Measurements from ENCODE around the gene TIAL1. TPM values are rescaled to one million over a fixed set of nuclear protein-coding genes. Genes with fewer than 3 reads are reported as not detected.
"Not testable (repeated sequence)": the region's sequence is repeated elsewhere in the genome, so short reads cannot be mapped to it uniquely, and the experiment has no call there.

Gene TIAL1
- total RNA-seq, 1 experiment from 2014 or later = 120 TPM

GRCh38 chr10:119535305-119535704 lies 61.5 kb downstream of the TIAL1 start:
- Histone ChIP-seq H3K9me2 (replicated peaks; ENCODE audit: insufficient read depth, low read length) (no peaks in the 10 kb centered on the region), H3K36me3 (ENCODE audit: insufficient read depth, low read length) (no peaks in the 10 kb centered on the region), H4K20me1 (ENCODE audit: insufficient read depth, low read depth, low read length) (peaks cover 13% of the 10 kb centered on the region; the same call in 1 of the 2 replicates), H3K79me2 (ENCODE audit: low read length) (peaks cover 91% of the 10 kb centered on the region), H3K4me1 (ENCODE audit: low read length) (peaks cover 32% of the 10 kb centered on the region), H3K4me3 (ENCODE audit: low read length) (no peak overlapping the region), H2AFZ (ENCODE audit: low read length) (no peak overlapping the region), H3K4me2 (ENCODE audit: low read depth, low read length, poor library complexity, severe bottlenecking) (no peak overlapping the region), H3K9ac (ENCODE audit: low read length) (no peak overlapping the region), H3K9me3 (ENCODE audit: low read length) (no peaks in the 10 kb centered on the region), H3K27ac (ENCODE audit: low read length) (no peak overlapping the region), H3K27me3 (ENCODE audit: low read length) (no peaks in the 10 kb centered on the region)
- DNase-seq = no peak

- Histone ChIP-seq H3K36me3 (ENCODE audit: insufficient read depth, low read length) (no peaks in the 10 kb centered on the region), H3K27me3 (ENCODE audit: low read length) (no peaks in the 10 kb centered on the region), H3K4me3 (ENCODE audit: low read length) (no peak overlapping the region), H4K20me1 (ENCODE audit: insufficient read depth, low read depth, low read length) (peaks cover 6% of the 10 kb centered on the region; the same call in 1 of the 2 replicates), H3K4me2 (ENCODE audit: low read depth, low read length, poor library complexity, severe bottlenecking) (no peak overlapping the region), H3K4me1 (ENCODE audit: low read length) (peaks cover 14% of the 10 kb centered on the region), H2AFZ (ENCODE audit: low read length) (no peak overlapping the region), H3K9me2 (replicated peaks; ENCODE audit: insufficient read depth, low read length) (no peaks in the 10 kb centered on the region), H3K79me2 (ENCODE audit: low read length) (peaks cover 89% of the 10 kb centered on the region), H3K9me3 (ENCODE audit: low read length) (no peaks in the 10 kb centered on the region), H3K27ac (ENCODE audit: low read length) (no peak overlapping the region), H3K9ac (ENCODE audit: low read length) (no peak overlapping the region)
- no peak for DNase-seq
Observed at GRCh38 chr10:119533473-119533872, 63.3 kb downstream of the TIAL1 start.

- H3K27ac ChIP-seq (ENCODE audit: low read length); H3K27me3 ChIP-seq (ENCODE audit: low read length); H2AFZ ChIP-seq (ENCODE audit: low read length); H3K9me3 ChIP-seq (ENCODE audit: low read length); H3K9ac ChIP-seq (ENCODE audit: low read length); H3K4me1 ChIP-seq (ENCODE audit: low read length); H3K4me2 ChIP-seq (ENCODE audit: low read depth, low read length, poor library complexity, severe bottlenecking); H4K20me1 ChIP-seq (ENCODE audit: insufficient read depth, low read depth, low read length); H3K9me2 ChIP-seq (replicated peaks; ENCODE audit: insufficient read depth, low read length); H3K4me3 ChIP-seq (ENCODE audit: low read length); DNase-seq; H3K36me3 ChIP-seq (ENCODE audit: insufficient read depth, low read length): not testable (repeated sequence)
- peaks cover 88% of the 10 kb centered on the region for H3K79me2 ChIP-seq (ENCODE audit: low read length)
Observed at GRCh38 chr10:119532791-119533190, 64.0 kb downstream of the TIAL1 start.

- not testable (repeated sequence) for H3K4me2 ChIP-seq (ENCODE audit: low read depth, low read length, poor library complexity, severe bottlenecking); H3K4me3 ChIP-seq (ENCODE audit: low read length); H3K36me3 ChIP-seq (ENCODE audit: insufficient read depth, low read length); H3K9ac ChIP-seq (ENCODE audit: low read length); H3K27ac ChIP-seq (ENCODE audit: low read length); H3K9me3 ChIP-seq (ENCODE audit: low read length); H4K20me1 ChIP-seq (ENCODE audit: insufficient read depth, low read depth, low read length); H2AFZ ChIP-seq (ENCODE audit: low read length); H3K27me3 ChIP-seq (ENCODE audit: low read length); H3K9me2 ChIP-seq (replicated peaks; ENCODE audit: insufficient read depth, low read length); DNase-seq; H3K4me1 ChIP-seq (ENCODE audit: low read length)
- H3K79me2 ChIP-seq (ENCODE audit: low read length) = peaks cover 87% of the 10 kb centered on the region
Observed at GRCh38 chr10:119532251-119532650, 64.5 kb downstream of the TIAL1 start.

- H3K36me3 ChIP-seq (ENCODE audit: insufficient read depth, low read length) = peaks cover 5% of the 10 kb centered on the region; the same call in 1 of the 2 replicates
- no peaks in the 10 kb centered on the region for H3K9me3 ChIP-seq (ENCODE audit: low read length)
- no peak overlapping the region for H3K4me3 ChIP-seq (ENCODE audit: low read length)
- H2AFZ ChIP-seq (ENCODE audit: low read length) = no peak overlapping the region
- no peak overlapping the region for H3K4me2 ChIP-seq (ENCODE audit: low read depth, low read length, poor library complexity, severe bottlenecking)
- peaks cover 82% of the 10 kb centered on the region for H3K79me2 ChIP-seq (ENCODE audit: low read length)
- H4K20me1 ChIP-seq (ENCODE audit: insufficient read depth, low read depth, low read length) = peaks cover 6% of the 10 kb centered on the region; the same call in 1 of the 2 replicates
- no peaks in the 10 kb centered on the region for H3K9me2 ChIP-seq (replicated peaks; ENCODE audit: insufficient read depth, low read length)
- no peak overlapping the region for H3K9ac ChIP-seq (ENCODE audit: low read length)
- no peaks in the 10 kb centered on the region for H3K27me3 ChIP-seq (ENCODE audit: low read length)
- peaks cover 3% of the 10 kb centered on the region; the same call in 1 of the 2 replicates for H3K4me1 ChIP-seq (ENCODE audit: low read length)
- DNase-seq = no peak
- no peak overlapping the region for H3K27ac ChIP-seq (ENCODE audit: low read length)
Observed at GRCh38 chr10:119531067-119531466, 65.7 kb downstream of the TIAL1 start.

- not testable (repeated sequence) for H3K9me3 ChIP-seq (ENCODE audit: low read length); H3K4me2 ChIP-seq (ENCODE audit: low read depth, low read length, poor library complexity, severe bottlenecking); H4K20me1 ChIP-seq (ENCODE audit: insufficient read depth, low read depth, low read length); H3K4me3 ChIP-seq (ENCODE audit: low read length); H3K27me3 ChIP-seq (ENCODE audit: low read length); DNase-seq; H3K9me2 ChIP-seq (replicated peaks; ENCODE audit: insufficient read depth, low read length); H3K9ac ChIP-seq (ENCODE audit: low read length); H3K27ac ChIP-seq (ENCODE audit: low read length); H2AFZ ChIP-seq (ENCODE audit: low read length); H3K4me1 ChIP-seq (ENCODE audit: low read length)
- peaks cover 11% of the 10 kb centered on the region; the same call in 1 of the 2 replicates for H3K36me3 ChIP-seq (ENCODE audit: insufficient read depth, low read length)
- peaks cover 65% of the 10 kb centered on the region for H3K79me2 ChIP-seq (ENCODE audit: low read length)
Observed at GRCh38 chr10:119528663-119529237, 68.0 kb downstream of the TIAL1 start.

- Histone ChIP-seq H2AFZ (ENCODE audit: low read length) (no peak overlapping the region), H3K4me2 (ENCODE audit: low read depth, low read length, poor library complexity, severe bottlenecking) (no peak overlapping the region), H4K20me1 (ENCODE audit: insufficient read depth, low read depth, low read length) (no peaks in the 10 kb centered on the region), H3K4me3 (ENCODE audit: low read length) (no peak overlapping the region), H3K27me3 (ENCODE audit: low read length) (no peaks in the 10 kb centered on the region), H3K79me2 (ENCODE audit: low read length) (peaks cover 47% of the 10 kb centered on the region), H3K9me2 (replicated peaks; ENCODE audit: insufficient read depth, low read length) (no peaks in the 10 kb centered on the region), H3K9ac (ENCODE audit: low read length) (no peak overlapping the region), H3K27ac (ENCODE audit: low read length) (no peak overlapping the region), H3K9me3 (ENCODE audit: low read length) (no peaks in the 10 kb centered on the region), H3K36me3 (ENCODE audit: insufficient read depth, low read length) (peaks cover 11% of the 10 kb centered on the region; the same call in 1 of the 2 replicates), H3K4me1 (ENCODE audit: low read length) (no peaks in the 10 kb centered on the region)
- no peak for DNase-seq
Observed at GRCh38 chr10:119526621-119527592, 69.9 kb downstream of the TIAL1 start.

GRCh38 chr10:119526149-119526548 lies 70.6 kb downstream of the TIAL1 start:
- H3K27me3 ChIP-seq (ENCODE audit: low read length) = no peaks in the 10 kb centered on the region
- H3K4me3 ChIP-seq (ENCODE audit: low read length) = no peak overlapping the region
- H3K4me2 ChIP-seq (ENCODE audit: low read depth, low read length, poor library complexity, severe bottlenecking) = no peak overlapping the region
- peaks cover 11% of the 10 kb centered on the region; the same call in 1 of the 2 replicates for H3K36me3 ChIP-seq (ENCODE audit: insufficient read depth, low read length)
- H3K79me2 ChIP-seq (ENCODE audit: low read length) = peaks cover 39% of the 10 kb centered on the region
- no peaks in the 10 kb centered on the region for H3K9me3 ChIP-seq (ENCODE audit: low read length)
- H3K4me1 ChIP-seq (ENCODE audit: low read length) = no peaks in the 10 kb centered on the region
- DNase-seq = no peak
- no peak overlapping the region for H3K27ac ChIP-seq (ENCODE audit: low read length)
- H2AFZ ChIP-seq (ENCODE audit: low read length) = no peak overlapping the region
- H3K9ac ChIP-seq (ENCODE audit: low read length) = no peak overlapping the region
- H3K9me2 ChIP-seq (replicated peaks; ENCODE audit: insufficient read depth, low read length) = no peaks in the 10 kb centered on the region
- no peaks in the 10 kb centered on the region for H4K20me1 ChIP-seq (ENCODE audit: insufficient read depth, low read depth, low read length)

Measured in Karpas-422 (cell line).